ENCODE measurements around the gene GID4.

The GID4 gene

DNA sequence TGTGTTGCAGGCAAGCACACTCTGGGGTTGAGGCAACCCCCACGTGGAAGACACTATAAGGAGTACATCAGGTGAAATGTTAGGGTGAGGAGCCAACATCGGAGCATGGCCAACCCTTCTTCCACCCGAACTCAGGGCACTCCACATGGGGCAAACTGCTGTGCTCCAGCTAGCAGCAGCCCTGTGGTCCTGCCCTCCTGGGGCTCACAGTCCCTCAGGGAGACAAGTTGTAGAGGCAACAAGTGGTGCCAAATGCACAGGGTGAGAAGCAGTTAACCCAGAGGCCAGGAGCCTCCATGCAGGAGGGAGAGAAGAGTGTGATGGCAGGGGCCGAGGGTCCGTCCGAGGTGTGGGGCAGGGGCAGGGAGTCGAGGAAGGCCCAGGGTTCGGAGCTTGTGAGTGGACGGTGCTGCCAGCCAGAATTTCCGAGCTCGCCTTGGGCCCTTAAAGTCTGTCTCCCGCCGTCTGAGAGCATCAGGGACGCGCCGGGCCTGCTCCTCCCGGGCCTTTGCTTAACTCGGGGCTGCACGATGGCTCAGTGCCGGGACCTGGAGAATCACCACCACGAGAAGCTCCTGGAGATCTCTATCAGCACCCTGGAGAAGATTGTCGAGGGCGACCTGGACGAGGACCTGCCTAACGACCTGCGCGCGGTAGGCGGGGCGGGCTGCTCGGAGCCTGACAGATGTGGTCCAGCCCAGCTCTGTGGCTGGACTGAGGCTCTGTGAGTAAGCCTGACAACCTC is 32.5 kb upstream of the GID4 start:
- H3K4me3 ChIP-seq (ENCODE audit: low read depth, low read length), result no peak overlapping the region
- no peak for TF ChIP-seq CTCF (IDR thresholded peaks at IDR 0.05; ENCODE audit: low read depth, low read length)

DNA sequence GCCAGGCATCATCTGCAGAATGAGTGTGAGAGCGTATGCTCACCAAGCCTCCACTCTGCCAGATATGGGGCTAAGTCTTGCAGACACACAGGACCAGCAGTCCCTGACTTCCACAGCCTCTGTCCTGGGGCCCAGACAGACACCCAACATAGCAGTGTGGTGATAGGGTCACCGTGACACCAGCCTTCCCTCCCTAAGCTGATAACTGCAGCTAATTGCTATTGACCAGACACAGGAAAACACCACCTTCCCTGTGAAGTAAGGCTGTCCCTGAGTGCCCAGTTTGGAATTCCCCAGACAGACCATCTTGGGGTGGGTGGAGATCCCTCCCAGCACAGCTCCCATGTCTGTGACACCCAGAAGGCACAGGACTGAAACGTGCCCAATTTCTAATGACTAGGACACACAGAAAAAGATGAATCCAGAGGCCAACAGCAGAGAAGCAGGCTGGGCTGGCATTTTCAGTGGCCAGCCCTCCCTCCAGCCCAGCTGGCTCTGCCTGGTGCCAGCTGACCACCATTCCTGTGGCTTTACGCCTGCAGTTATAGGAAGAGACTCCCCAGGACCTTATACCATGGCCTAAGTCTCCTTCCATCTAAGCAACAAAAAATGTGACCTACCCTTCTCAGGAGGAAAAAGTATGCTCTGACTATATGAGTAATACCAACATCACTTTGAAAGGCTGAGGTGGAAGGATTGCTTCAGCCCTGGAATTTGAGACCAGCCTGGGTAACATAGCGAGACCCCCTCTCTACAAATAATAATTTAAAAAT is 30.5 kb upstream of the GID4 start:
- H3K4me3 ChIP-seq (ENCODE audit: low read depth, low read length), result no peak overlapping the region
- no peak for TF ChIP-seq CTCF (IDR thresholded peaks at IDR 0.05; ENCODE audit: low read depth, low read length)

- TF ChIP-seq CTCF (IDR thresholded peaks at IDR 0.05; ENCODE audit: low read depth, low read length), result no peak
- H3K4me3 ChIP-seq (ENCODE audit: low read depth, low read length), result no peak overlapping the region
Observed at GRCh38 chr17:18009609-18010420, 29.4 kb upstream of the GID4 start.

GRCh38 chr17:18011286-18011685 is 27.9 kb upstream of the GID4 start:
- no peak overlapping the region for H3K4me3 ChIP-seq (ENCODE audit: low read depth, low read length)
- no peak for TF ChIP-seq CTCF (IDR thresholded peaks at IDR 0.05; ENCODE audit: low read depth, low read length)

DNA sequence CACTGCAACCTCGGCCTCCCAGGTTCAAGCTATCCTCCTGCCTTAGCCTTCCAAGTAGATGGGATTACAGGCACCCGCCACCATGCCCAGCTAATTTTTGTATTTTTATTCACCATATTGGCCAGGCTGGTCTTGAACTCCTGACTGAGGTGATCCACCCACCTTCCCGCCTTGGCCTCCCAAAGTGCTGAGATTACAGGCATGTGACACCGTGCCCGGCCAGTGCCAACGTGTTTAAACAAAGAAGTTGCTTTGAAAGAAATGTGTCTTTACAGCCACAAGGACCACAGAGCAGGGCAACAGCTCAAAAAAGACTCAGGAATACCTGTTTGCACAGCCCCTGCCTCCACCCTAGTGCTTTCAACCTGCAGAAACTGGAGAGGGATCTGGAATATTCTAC is 25.2 kb upstream of the GID4 start:
- no peak overlapping the region for H3K4me3 ChIP-seq (ENCODE audit: low read depth, low read length)
- TF ChIP-seq CTCF (IDR thresholded peaks at IDR 0.05; ENCODE audit: low read depth, low read length), result no peak

DNA sequence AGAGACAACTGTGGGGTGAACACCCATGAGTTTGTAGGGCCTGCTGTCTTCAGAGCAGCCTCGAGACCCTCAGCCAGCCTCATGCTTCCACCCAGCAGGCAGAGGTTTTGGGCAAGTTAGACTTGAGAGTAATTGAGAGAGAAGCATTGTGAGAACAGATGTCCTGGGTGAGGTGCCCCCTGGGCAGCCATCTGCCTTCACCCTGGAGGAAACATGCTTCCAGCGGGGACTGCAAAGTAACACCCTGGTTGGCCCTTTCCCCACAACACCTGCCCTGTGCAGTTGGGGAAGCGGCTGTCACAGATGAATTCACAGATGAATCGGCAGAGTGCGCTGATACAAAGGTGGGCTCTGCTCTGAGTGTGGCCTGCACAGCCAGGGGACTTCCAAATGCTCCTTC is 23.6 kb upstream of the GID4 start:
- H3K4me3 ChIP-seq (ENCODE audit: low read depth, low read length), result no peak overlapping the region
- TF ChIP-seq CTCF (IDR thresholded peaks at IDR 0.05; ENCODE audit: low read depth, low read length), result no peak
